HL-60 (cell line): ENCODE results near the gene CD40LG.

Experiments used
- DNase-seq, 2 experiments: peaks; one replicate each; pipeline ENCODE4 v3.0.0-alpha.2; 2010 to 2020; ENCODE audit warnings: low read depth in 1 of 2, low spot score in 1 of 2
- H3K27ac ChIP-seq: fragments of 250-450 bp; sonication (Bioruptor Pico); replicated peaks from 2 replicates; pipeline ENCODE4 v1.5.1; 2020; ENCODE audit warnings: mild to moderate bottlenecking, moderate library complexity
- H3K27me3 ChIP-seq: fragments of 250-450 bp; sonication (Bioruptor Pico); 2 replicates; pipeline ENCODE4 v1.5.1; 2021; ENCODE audit warnings: mild to moderate bottlenecking, moderate library complexity; ENCODE audit not compliant: insufficient read depth, poor library complexity, severe bottlenecking
- H3K4me3 ChIP-seq: replicated peaks from 2 replicates; pipeline ENCODE4 v1.5.1; 2011; ENCODE audit warnings: mild to moderate bottlenecking, control low read depth, low read length; ENCODE audit not compliant: insufficient read depth
- GABPA ChIP-seq: IDR thresholded peaks from 2 replicates; pipeline ENCODE4 v1.6.1; 2012; ENCODE audit warnings: low read depth
- POLR2AphosphoS5 ChIP-seq: IDR thresholded peaks from 2 replicates; pipeline ENCODE4 v1.6.1; 2012; ENCODE audit warnings: low read depth
- REST ChIP-seq: IDR thresholded peaks from 2 replicates; pipeline ENCODE4 v1.6.1; 2012; ENCODE audit warnings: low read depth; ENCODE audit not compliant: insufficient replicate concordance
- SPI1 ChIP-seq: IDR thresholded peaks from 2 replicates; pipeline ENCODE4 v1.6.1; 2012; ENCODE audit warnings: low read depth, mild to moderate bottlenecking, borderline replicate concordance
- TF ChIP-seq, protein P1 (sequence below): IDR thresholded peaks from one replicate; pipeline ENCODE4 v1.5.1; 2011; ENCODE audit warnings: low read length, control low read depth, inconsistent platforms; ENCODE audit not compliant: insufficient read depth

The CD40LG gene

GRCh38 chrX:136625246-136625645 is 22.7 kb upstream of the CD40LG start:
- no peak for DNase-seq
- TF ChIP-seq POLR2AphosphoS5: no peak
- H3K27ac ChIP-seq: no peak overlapping the region
- H3K27me3 ChIP-seq: no peaks in the 10 kb centered on the region
- H3K4me3 ChIP-seq: no peak overlapping the region

- DNase-seq: no peak
- Histone ChIP-seq H3K4me3 (no peak overlapping the region), H3K27ac (no peak overlapping the region), H3K27me3 (no peaks in the 10 kb centered on the region)
- TF ChIP-seq REST (no peak), GABPA (no peak), SPI1 (no peak), POLR2AphosphoS5 (no peak)
- TF ChIP-seq, protein P1, sequence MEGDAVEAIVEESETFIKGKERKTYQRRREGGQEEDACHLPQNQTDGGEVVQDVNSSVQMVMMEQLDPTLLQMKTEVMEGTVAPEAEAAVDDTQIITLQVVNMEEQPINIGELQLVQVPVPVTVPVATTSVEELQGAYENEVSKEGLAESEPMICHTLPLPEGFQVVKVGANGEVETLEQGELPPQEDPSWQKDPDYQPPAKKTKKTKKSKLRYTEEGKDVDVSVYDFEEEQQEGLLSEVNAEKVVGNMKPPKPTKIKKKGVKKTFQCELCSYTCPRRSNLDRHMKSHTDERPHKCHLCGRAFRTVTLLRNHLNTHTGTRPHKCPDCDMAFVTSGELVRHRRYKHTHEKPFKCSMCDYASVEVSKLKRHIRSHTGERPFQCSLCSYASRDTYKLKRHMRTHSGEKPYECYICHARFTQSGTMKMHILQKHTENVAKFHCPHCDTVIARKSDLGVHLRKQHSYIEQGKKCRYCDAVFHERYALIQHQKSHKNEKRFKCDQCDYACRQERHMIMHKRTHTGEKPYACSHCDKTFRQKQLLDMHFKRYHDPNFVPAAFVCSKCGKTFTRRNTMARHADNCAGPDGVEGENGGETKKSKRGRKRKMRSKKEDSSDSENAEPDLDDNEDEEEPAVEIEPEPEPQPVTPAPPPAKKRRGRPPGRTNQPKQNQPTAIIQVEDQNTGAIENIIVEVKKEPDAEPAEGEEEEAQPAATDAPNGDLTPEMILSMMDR: no peak
Observed at GRCh38 chrX:136626237-136626636, 21.7 kb upstream of the CD40LG start.

DNA sequence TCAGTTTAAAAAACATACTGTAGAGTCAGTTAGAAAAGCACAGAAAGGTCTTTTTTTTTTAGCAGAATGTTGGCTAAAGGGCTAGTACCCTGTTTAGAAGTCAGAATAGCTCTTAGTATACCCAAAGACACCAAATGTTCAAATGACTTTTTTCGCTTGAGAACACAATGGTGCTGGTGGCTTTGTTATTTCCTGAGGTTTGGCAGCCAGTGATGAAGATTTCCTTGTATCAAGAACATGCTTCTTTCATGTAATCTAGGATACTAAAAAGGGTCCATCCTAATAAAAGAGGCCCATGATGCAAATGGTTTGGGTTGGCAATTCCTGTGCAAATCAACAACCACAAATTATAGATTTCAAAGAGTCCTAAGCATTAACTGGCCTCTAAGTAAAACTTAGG is 21.1 kb upstream of the CD40LG start:
- DNase-seq: no peak
- TF ChIP-seq REST: no peak
- TF ChIP-seq, protein P1: no peak
- TF ChIP-seq POLR2AphosphoS5: no peak
- TF ChIP-seq GABPA: no peak
- no peak for TF ChIP-seq SPI1
- Histone ChIP-seq H3K4me3 (no peak overlapping the region), H3K27ac (no peak overlapping the region), H3K27me3 (no peaks in the 10 kb centered on the region)

DNA sequence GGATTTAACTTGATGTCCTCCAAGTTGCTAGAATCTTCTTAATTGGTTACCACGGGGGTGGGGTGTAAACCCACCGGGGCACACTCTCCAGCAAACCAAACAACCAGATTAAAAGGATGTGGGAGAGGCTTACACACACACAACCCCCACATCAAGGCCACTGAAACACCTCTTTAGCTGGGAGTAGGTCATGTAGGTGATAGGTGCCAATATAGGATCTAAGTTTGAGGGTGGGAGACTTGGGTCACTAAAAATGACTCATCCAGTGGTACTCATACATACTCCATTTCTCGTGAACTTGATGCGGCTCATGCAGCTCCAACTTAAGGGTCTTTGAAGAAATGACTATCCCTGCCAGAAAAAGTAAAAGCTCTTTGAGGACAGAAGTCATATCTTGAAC is 20.5 kb upstream of the CD40LG start:
- no peaks in the 10 kb centered on the region for H3K27me3 ChIP-seq
- H3K4me3 ChIP-seq: no peak overlapping the region
- H3K27ac ChIP-seq: no peak overlapping the region
- TF ChIP-seq SPI1 (no peak), POLR2AphosphoS5 (no peak), GABPA (no peak), REST (no peak)
- TF ChIP-seq, protein P1: no peak
- DNase-seq: no peak
